Endothelial cell (in vitro differentiated cells): ENCODE data around the gene ENAM. TPM values are rescaled to one million over a fixed set of nuclear protein-coding genes. Genes with fewer than 3 reads are reported as not detected.

Experiments used
- DNase-seq: peaks from one replicate; pipeline ENCODE4 v3.0.0; 2021; ENCODE audit warnings: low spot score
- H3K27ac Mint-ChIP-seq: one replicate; pipeline ENCODE4 v1.8.0; 2021; ENCODE audit warnings: mixed read lengths, inconsistent platforms; ENCODE audit not compliant: unreplicated experiment
- H3K27me3 Mint-ChIP-seq: one replicate; pipeline ENCODE4 v1.8.0; 2021; ENCODE audit warnings: mild to moderate bottlenecking, moderate library complexity, mixed read lengths, inconsistent platforms; ENCODE audit not compliant: unreplicated experiment
- H3K36me3 Mint-ChIP-seq: one replicate; pipeline ENCODE4 v1.8.0; 2021; ENCODE audit warnings: mild to moderate bottlenecking, low read depth, mixed read lengths, inconsistent platforms; ENCODE audit not compliant: unreplicated experiment
- H3K4me1 Mint-ChIP-seq: one replicate; pipeline ENCODE4 v1.8.0; 2021; ENCODE audit warnings: mild to moderate bottlenecking, mixed read lengths, inconsistent platforms; ENCODE audit not compliant: unreplicated experiment
- H3K4me3 Mint-ChIP-seq: one replicate; pipeline ENCODE4 v1.8.0; 2021; ENCODE audit warnings: mild to moderate bottlenecking, mixed read lengths, inconsistent platforms; ENCODE audit not compliant: unreplicated experiment
- H3K9me3 Mint-ChIP-seq: one replicate; pipeline ENCODE4 v1.8.0; 2021; ENCODE audit warnings: mixed read lengths, inconsistent platforms; ENCODE audit not compliant: unreplicated experiment
- long read RNA-seq: library from polyadenylated mRNA; unstranded; transcript quantifications from one replicate; pipeline ENCODE4 v2.0.0, GENCODE V29; 2020; ENCODE audit not compliant: unreplicated experiment
- total RNA-seq: library from RNA; stranded (reverse); fragmentation: NEBNext Ultra II Directional; extraction: Animal tissue kit (Norgen Biotek cat#: 25700); gene quantifications from one replicate; pipeline ENCODE4 v1.2.1, GENCODE V29; 2021; ENCODE audit not compliant: unreplicated experiment
- TF ChIP-seq, protein P1 (sequence below): fragments of 200-600 bp; sonication (generic); IDR thresholded peaks from one replicate; pipeline ENCODE4 v1.5.0; 2021; ENCODE audit warnings: antibody characterized with exemption; ENCODE audit not compliant: unreplicated experiment

The ENAM gene
- 0.18 TPM for total RNA-seq
- long read RNA-seq, result 0 reads

GRCh38 chr4:70628444-70628843 lies at the start of gene ENAM:
ENAM (plus strand) TSS chr4:70628744; CDS start chr4:70629501, 757 bp downstream.
- no peak for DNase-seq
- Mint-ChIP-seq H3K4me1 (no peaks in the 10 kb centered on the region), H3K4me3 (no peak within 1 kb of the TSS), H3K36me3 (no peaks in the 10 kb centered on the region), H3K27ac (no peak within 1 kb of the TSS), H3K27me3 (peaks cover 1% of the 10 kb centered on the region), H3K9me3 (no peaks in the 10 kb centered on the region)
- TF ChIP-seq, protein P1, sequence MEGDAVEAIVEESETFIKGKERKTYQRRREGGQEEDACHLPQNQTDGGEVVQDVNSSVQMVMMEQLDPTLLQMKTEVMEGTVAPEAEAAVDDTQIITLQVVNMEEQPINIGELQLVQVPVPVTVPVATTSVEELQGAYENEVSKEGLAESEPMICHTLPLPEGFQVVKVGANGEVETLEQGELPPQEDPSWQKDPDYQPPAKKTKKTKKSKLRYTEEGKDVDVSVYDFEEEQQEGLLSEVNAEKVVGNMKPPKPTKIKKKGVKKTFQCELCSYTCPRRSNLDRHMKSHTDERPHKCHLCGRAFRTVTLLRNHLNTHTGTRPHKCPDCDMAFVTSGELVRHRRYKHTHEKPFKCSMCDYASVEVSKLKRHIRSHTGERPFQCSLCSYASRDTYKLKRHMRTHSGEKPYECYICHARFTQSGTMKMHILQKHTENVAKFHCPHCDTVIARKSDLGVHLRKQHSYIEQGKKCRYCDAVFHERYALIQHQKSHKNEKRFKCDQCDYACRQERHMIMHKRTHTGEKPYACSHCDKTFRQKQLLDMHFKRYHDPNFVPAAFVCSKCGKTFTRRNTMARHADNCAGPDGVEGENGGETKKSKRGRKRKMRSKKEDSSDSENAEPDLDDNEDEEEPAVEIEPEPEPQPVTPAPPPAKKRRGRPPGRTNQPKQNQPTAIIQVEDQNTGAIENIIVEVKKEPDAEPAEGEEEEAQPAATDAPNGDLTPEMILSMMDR, result no peak

GRCh38 chr4:70581980-70582379 lies 46.6 kb upstream of the ENAM start:
- H3K27ac Mint-ChIP-seq, result no peak overlapping the region
- no peaks in the 10 kb centered on the region for H3K36me3 Mint-ChIP-seq
- DNase-seq, result no peak

DNA sequence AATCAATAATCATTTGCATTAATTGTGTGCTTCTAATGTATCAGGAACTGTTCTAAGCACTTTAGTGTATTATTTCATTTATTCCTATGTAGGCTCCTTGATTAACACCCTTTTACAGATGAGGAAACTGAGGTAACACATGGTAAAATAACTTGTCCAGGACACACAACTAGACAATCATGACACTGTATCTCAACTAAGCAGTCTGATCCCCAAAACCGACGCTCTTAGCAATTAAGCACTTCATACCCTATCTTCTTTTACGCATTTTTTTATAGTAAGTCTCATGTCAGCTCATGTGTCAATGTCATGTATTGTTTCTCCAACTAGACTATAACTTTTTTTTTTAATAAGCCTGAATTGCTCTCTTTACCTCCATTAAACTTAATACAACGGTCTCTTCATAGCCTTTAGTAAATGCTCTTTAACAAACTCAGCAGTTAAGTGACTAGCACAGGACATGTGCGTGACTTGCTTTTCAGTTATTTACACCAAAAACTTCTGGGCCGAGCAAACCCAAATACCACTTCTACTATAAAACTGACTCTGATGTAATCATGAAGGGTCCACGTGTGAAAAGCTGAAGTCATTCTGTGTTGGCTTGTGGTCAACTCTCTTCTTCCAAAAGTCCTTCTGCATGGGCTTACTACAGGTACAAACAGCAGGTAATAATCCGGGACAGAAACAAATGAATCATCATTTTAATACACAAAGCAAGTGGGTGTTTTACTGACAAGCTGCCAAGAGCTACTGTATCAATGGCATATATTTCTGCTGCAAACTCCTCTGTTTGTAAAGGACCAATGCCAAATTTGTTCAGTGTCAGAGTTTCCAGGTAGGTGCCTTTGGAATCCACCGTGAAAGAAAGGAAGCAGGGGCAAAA lies 44.4 kb upstream of the ENAM start:
- H3K9me3 Mint-ChIP-seq, result no peaks in the 10 kb centered on the region
- H3K27ac Mint-ChIP-seq, result no peak overlapping the region
- no peaks in the 10 kb centered on the region for H3K4me1 Mint-ChIP-seq
- TF ChIP-seq, protein P1, result no peak
- H3K4me3 Mint-ChIP-seq, result no peak overlapping the region
- no peak for DNase-seq
- H3K27me3 Mint-ChIP-seq, result no peaks in the 10 kb centered on the region
- H3K36me3 Mint-ChIP-seq, result no peaks in the 10 kb centered on the region

More at GRCh38 chr4:70581980-70582379, 46.6 kb upstream of the ENAM start:
- Mint-ChIP-seq H3K4me3 (no peak overlapping the region), H3K9me3 (no peaks in the 10 kb centered on the region), H3K4me1 (no peaks in the 10 kb centered on the region), H3K27me3 (no peaks in the 10 kb centered on the region)
- TF ChIP-seq, protein P1, result no peak

DNA sequence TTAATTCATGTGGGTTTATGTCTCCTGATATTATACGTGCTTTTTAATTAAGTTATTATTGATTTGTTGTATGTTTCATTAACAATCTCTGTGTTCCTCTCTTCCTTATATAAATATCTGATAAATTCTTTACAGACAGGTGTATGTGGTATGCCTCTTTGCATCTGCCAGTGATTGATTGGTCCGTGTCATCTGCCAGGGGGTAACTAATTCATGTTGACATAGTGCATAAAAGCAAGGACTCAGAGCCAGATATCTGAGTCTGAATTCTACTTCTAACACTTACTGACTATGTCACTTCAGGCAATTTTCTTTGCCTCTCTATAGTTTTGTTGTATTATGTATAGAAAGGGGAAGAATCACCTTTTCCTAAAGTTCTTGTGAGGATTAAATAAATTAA lies 41.7 kb upstream of the ENAM start:
- H3K27me3 Mint-ChIP-seq, result no peaks in the 10 kb centered on the region
- no peaks in the 10 kb centered on the region for H3K9me3 Mint-ChIP-seq

GRCh38 chr4:70589785-70590184 lies 38.8 kb upstream of the ENAM start:
- Mint-ChIP-seq H3K36me3 (no peaks in the 10 kb centered on the region), H3K27me3 (no peaks in the 10 kb centered on the region), H3K27ac (no peak overlapping the region), H3K4me3 (no peak overlapping the region), H3K4me1 (no peaks in the 10 kb centered on the region), H3K9me3 (no peaks in the 10 kb centered on the region)
- TF ChIP-seq, protein P1, result no peak
- no peak for DNase-seq

More for the DNA sequence above, 41.7 kb upstream of the ENAM start:
- Mint-ChIP-seq H3K4me3 (no peak overlapping the region), H3K4me1 (no peaks in the 10 kb centered on the region), H3K27ac (no peak overlapping the region), H3K36me3 (no peaks in the 10 kb centered on the region)
- no peak for DNase-seq
- TF ChIP-seq, protein P1, result no peak
